HEK293 (cell line): Measurements from ENCODE around the gene RAD9B.
A peak's percentile ranks its signal among the peaks of the same experiment; 100 is the strongest.
"Not testable (repeated sequence)": the region's sequence is repeated elsewhere in the genome, so short reads cannot be mapped to it uniquely, and the experiment has no call there.

Experiments used
- CTCF ChIA-PET: fragments of 350-600 bp; formaldehyde crosslinking; extraction: SDS; loops from one replicate; lab custom pipeline; 2021; ENCODE audit warnings: antibody characterized with exemption; lab: Yijun Ruan, JAX
- POLR2A ChIA-PET: fragments of 300-600 bp; formaldehyde crosslinking; extraction: SDS; loops from one replicate; lab custom pipeline; 2020; ENCODE audit warnings: antibody characterized with exemption, inconsistent platforms; lab: Yijun Ruan, JAX
- H3K27ac ChIP-seq: fragments of 200-500 bp; sonication (Bioruptor generic); 2 replicates; pipeline ENCODE4 v1.5.1; 2014; ENCODE audit warnings: low read depth, low read length, control low read depth, inconsistent platforms; ENCODE audit errors: extremely low read depth
- H3K36me3 ChIP-seq, 2 experiments: fragments of 200-500 bp in 1 of 2; sonication (Bioruptor generic) in 1 of 2; 1 replicate in 1 of 2; 2 replicates in 1 of 2; pipeline ENCODE4 v1.5.1; 2014 to 2017; ENCODE audit warnings: inconsistent platforms in 2 of 2, low read length in 2 of 2; ENCODE audit not compliant: control insufficient read depth in 2 of 2, insufficient read depth in 1 of 2
- H3K4me1 ChIP-seq: fragments of 200-500 bp; sonication (Bioruptor generic); 2 replicates; pipeline ENCODE4 v1.5.1; 2014; ENCODE audit warnings: mild to moderate bottlenecking, low read length, inconsistent platforms; ENCODE audit not compliant: control insufficient read depth, insufficient read depth
- H3K4me3 ChIP-seq: 2 replicates; pipeline ENCODE4 v1.5.1; 2011; ENCODE audit warnings: low read depth, mild to moderate bottlenecking, control low read depth, low read length, moderate library complexity
- H3K9me3 ChIP-seq: fragments of 200-500 bp; sonication (Bioruptor generic); 2 replicates; pipeline ENCODE4 v1.5.1; 2014; ENCODE audit warnings: low read depth, low read length, inconsistent platforms; ENCODE audit not compliant: control insufficient read depth, insufficient read depth
- BCL11A ChIP-seq: fragments of 450-650 bp; formaldehyde crosslinking; IDR thresholded peaks from 2 replicates; pipeline ENCODE4 v1.5.1; 2016; ENCODE audit warnings: low read depth, missing biosample characterization, missing genetic modification characterization
- SCRT1 ChIP-seq: fragments of 450-650 bp; formaldehyde crosslinking; IDR thresholded peaks from 2 replicates; pipeline ENCODE4 v1.5.1; 2016; ENCODE audit warnings: missing biosample characterization, missing genetic modification characterization, borderline replicate concordance
- SCRT2 ChIP-seq: fragments of 450-650 bp; formaldehyde crosslinking; IDR thresholded peaks from 2 replicates; pipeline ENCODE4 v1.5.1; 2016; ENCODE audit warnings: missing biosample characterization, missing genetic modification characterization
- ZFHX2 ChIP-seq: fragments of 450-650 bp; formaldehyde crosslinking; conservative IDR thresholded peaks from 2 replicates; pipeline ENCODE4 v1.5.1; 2016; ENCODE audit warnings: missing biosample characterization, missing genetic modification characterization
- ZNF112 ChIP-seq: fragments of 450-650 bp; formaldehyde crosslinking; IDR thresholded peaks from 2 replicates; pipeline ENCODE4 v1.5.0; 2017; ENCODE audit warnings: missing biosample characterization, missing genetic modification characterization
- ZNF121 ChIP-seq: fragments of 450-650 bp; formaldehyde crosslinking; IDR thresholded peaks from 2 replicates; pipeline ENCODE4 v1.5.1; 2016; ENCODE audit warnings: missing biosample characterization, missing genetic modification characterization
- ZNF202 ChIP-seq: fragments of 450-650 bp; formaldehyde crosslinking; IDR thresholded peaks from 2 replicates; pipeline ENCODE4 v1.5.1; 2016; ENCODE audit warnings: missing biosample characterization, missing genetic modification characterization, borderline replicate concordance
- ZNF555 ChIP-seq: fragments of 450-650 bp; formaldehyde crosslinking; conservative IDR thresholded peaks from 2 replicates; pipeline ENCODE4 v1.5.1; 2017; ENCODE audit warnings: missing biosample characterization, mild to moderate bottlenecking, missing genetic modification characterization, inconsistent platforms
- ZNF664 ChIP-seq: fragments of 450-650 bp; formaldehyde crosslinking; IDR thresholded peaks from 2 replicates; pipeline ENCODE4 v1.5.1; 2016; ENCODE audit warnings: missing biosample characterization, missing genetic modification characterization
- TF ChIP-seq, protein P1 (sequence below): fragments of 450-650 bp; formaldehyde crosslinking; IDR thresholded peaks from 2 replicates; pipeline ENCODE4 v1.5.1; 2016; ENCODE audit warnings: missing biosample characterization, missing genetic modification characterization
- TF ChIP-seq, protein P2 (sequence below): fragments of 450-650 bp; formaldehyde crosslinking; IDR thresholded peaks from 2 replicates; pipeline ENCODE4 v1.5.1; 2016; ENCODE audit warnings: missing biosample characterization, missing genetic modification characterization
- TF ChIP-seq, protein P3 (sequence below): fragments of 450-650 bp; formaldehyde crosslinking; IDR thresholded peaks from 2 replicates; pipeline ENCODE4 v1.5.1; 2016; ENCODE audit warnings: missing biosample characterization, missing genetic modification characterization

RAD9B gene

DNA sequence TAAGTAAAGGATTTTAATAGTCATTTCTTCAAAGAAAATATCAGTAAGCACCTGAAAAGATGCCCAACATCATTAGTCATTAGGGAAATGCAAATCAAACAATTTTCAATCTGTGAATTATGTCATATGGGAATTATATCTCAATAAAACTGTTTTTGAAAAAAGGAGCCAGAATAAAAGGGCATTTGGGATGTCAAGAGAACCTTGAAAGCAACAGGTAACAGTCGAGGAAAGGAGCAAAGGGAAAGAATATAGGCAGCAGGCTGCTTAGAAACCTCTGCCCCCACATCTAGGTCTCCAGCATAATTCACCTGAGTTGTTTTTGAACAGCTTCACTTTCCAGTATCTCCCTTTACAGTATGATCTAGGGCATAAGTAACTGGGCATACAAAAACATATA lies 12.2 kb downstream of the RAD9B start:
- Histone ChIP-seq H3K9me3 (no peaks in the 10 kb centered on the region), H3K27ac (no peak overlapping the region), H3K4me1 (no peaks in the 10 kb centered on the region), H3K4me3 (no peak overlapping the region), H3K36me3 (no peaks in the 10 kb centered on the region)
- CTCF ChIA-PET = interaction anchor here (1.0 to 2.6 kb wide), 3 partner anchors 71 to 412 kb away, joined by 3 to 44 read pairs (median 5); no protein-coding TSS in a partner anchor
- POLR2A ChIA-PET = no interaction called here
- no peak for TF ChIP-seq ZNF202 (tag by site-specific recombination)
- peak; percentile 74 for TF ChIP-seq SCRT2
- TF ChIP-seq ZNF664 (tag by site-specific recombination) = peak; percentile 47; the same call in 1 of the 2 replicates
- TF ChIP-seq ZFHX2 (tag by site-specific recombination) = no peak
- TF ChIP-seq ZNF555 (tag by site-specific recombination) = no peak
- peak; percentile 64; the same call in 1 of the 2 replicates for TF ChIP-seq SCRT1 (tag by site-specific recombination)
- TF ChIP-seq, all 188 proteins: peak for 3

DNA sequence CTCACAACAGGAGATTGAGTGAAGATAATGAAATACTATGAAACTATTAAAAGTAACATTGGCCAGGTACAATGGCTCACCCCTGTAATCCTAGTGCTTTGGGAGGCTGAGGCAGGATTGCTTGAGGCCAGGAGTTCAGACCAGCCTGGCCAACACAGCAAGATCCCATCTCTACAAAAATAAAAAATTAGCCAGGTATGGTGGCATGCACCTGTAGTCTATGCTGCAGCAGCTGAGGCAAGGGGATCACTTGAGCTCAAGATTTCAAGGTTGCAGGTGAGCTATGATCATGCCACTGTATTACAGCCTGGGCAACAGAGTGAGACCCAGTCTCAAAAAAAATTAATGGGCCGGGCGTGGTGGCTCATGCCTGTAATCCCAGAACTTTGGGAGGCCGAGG lies 14.9 kb downstream of the RAD9B start:
- Histone ChIP-seq H3K4me1 (no peaks in the 10 kb centered on the region), H3K36me3 (no peaks in the 10 kb centered on the region), H3K9me3 (no peaks in the 10 kb centered on the region), H3K27ac (no peak overlapping the region), H3K4me3 (no peak overlapping the region)
- POLR2A ChIA-PET = no interaction called here
- TF ChIP-seq SCRT1 (tag by site-specific recombination) (no peak), ZNF121 (peak; percentile 97), SCRT2 (no peak)
- CTCF ChIA-PET = no interaction called here

DNA sequence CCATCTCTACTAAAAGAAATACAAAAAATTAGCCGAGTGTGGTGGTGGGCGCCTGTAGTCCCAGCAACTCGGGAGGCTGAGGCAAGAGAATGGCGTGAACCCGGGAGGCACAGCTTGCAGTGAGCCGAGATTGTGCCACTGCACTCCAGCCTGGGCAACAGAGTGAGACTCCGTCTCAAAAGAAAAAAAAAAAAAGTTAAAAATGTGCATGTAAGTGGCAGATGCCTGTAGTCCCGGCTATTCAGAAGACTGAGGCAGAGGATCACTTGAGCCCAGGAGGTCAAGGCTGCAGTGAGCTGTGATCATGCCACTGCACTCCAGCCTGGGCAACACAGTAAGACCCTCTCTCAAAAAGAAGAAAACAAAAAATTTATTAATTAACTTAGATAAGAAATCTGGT lies 15.9 kb downstream of the RAD9B start:
- H3K4me3 ChIP-seq, H3K4me1 ChIP-seq, H3K9me3 ChIP-seq, H3K36me3 ChIP-seq, POLR2A ChIA-PET, H3K27ac ChIP-seq: not testable (repeated sequence)
- peak; percentile 96 for TF ChIP-seq ZNF121
- TF ChIP-seq, all 188 proteins: peak for 1; not testable (repeated sequence) for 187
- CTCF ChIA-PET = interaction anchor here (0.7 kb wide), 1 partner anchor 83 kb away, joined by 3 read pairs; no protein-coding TSS in a partner anchor

DNA sequence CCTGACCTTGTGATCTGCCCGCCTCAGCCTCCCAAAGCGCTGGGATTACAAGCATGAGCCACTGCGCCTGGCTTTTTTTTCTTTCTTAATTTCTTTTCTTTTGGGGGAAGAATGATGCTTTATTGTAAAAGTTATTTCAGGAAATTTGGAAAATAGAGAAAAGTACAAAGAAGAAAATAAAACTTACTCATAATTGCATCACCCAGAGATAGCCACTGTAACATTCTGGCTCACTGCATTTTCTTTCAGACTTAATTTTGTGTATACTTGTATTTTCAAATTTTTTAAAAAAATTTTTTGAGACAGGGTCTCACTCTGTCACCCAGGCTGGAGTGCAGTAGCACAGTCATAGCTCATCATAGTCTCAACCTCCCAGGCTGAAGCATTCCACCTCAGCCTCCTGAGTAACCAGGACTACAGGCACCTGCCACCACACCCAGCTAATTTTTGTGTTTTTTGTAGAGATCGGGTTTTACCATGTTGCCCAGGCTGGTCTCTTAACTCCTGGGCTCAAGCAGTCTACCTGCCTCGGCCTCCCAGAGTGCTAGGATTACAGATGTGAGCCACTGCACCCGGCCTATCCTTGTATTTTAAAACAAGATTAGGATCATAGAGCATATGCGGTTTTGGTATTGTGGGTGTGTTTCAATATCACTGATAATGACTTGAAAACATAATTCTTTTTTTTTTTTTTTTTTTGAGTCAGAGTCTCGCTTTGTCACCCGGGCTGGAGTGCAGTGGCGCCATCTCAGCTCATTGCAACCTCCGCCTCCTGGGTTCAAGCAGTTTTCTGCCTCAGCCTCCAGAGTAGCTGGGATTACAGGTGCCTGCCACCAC lies 19.0 kb downstream of the RAD9B start:
- CTCF ChIA-PET = interaction anchor here (2.2 kb wide), 1 partner anchor 80 kb away, joined by 10 read pairs; no protein-coding TSS in a partner anchor

DNA sequence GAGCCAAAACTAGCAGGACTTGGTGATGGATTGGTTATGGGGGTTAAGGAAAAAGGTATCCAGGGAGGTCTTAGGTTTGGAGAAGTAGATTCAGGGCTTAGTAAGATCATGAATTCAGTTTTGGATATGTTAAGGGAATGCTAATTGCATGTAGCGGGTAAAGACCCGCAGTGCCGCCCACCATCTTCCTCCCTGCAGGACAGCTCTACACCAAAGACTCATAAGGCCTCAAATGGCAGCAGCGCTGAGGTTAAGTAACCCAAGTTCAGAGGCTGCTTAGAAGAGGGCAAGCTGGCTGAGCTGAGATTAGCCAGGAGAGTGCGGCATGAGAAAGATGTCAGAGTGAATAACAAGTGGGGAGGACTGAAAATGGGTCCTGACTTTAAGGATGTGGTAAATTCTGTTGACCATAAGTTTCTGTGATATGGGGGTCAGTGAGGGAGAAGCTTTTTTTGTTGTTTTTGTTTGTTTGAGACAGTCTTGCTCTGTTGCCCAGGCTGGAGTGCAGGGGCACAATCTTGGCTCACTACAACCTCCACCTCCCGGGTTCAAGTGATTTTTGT lies 26.2 kb downstream of the RAD9B start:
- CTCF ChIA-PET = interaction anchor here (0.7 to 1.7 kb wide), 4 partner anchors 11 to 73 kb away, joined by 3 to 6 read pairs (median 4); partner anchors contain the start of genes FAM216A and GPN3
- no peaks in the 10 kb centered on the region; the same call in 1 of the 2 replicates for H3K4me1 ChIP-seq
- H3K27ac ChIP-seq = no peak overlapping the region
- H3K4me3 ChIP-seq = no peak overlapping the region
- no peaks in the 10 kb centered on the region for H3K9me3 ChIP-seq
- POLR2A ChIA-PET = interaction anchor here (1.3 kb wide), 1 partner anchor 78 kb away, joined by 4 read pairs; the partner anchor contains the start of gene ARPC3
- H3K36me3 ChIP-seq = peaks cover 0 to 10% of the 10 kb centered on the region in 2 experiments; a peak in 1 of 3 replicates
- TF ChIP-seq, protein P1, sequence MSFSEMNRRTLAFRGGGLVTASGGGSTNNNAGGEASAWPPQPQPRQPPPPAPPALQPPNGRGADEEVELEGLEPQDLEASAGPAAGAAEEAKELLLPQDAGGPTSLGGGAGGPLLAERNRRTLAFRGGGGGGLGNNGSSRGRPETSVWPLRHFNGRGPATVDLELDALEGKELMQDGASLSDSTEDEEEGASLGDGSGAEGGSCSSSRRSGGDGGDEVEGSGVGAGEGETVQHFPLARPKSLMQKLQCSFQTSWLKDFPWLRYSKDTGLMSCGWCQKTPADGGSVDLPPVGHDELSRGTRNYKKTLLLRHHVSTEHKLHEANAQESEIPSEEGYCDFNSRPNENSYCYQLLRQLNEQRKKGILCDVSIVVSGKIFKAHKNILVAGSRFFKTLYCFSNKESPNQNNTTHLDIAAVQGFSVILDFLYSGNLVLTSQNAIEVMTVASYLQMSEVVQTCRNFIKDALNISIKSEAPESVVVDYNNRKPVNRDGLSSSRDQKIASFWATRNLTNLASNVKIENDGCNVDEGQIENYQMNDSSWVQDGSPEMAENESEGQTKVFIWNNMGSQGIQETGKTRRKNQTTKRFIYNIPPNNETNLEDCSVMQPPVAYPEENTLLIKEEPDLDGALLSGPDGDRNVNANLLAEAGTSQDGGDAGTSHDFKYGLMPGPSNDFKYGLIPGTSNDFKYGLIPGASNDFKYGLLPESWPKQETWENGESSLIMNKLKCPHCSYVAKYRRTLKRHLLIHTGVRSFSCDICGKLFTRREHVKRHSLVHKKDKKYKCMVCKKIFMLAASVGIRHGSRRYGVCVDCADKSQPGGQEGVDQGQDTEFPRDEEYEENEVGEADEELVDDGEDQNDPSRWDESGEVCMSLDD = no peak
- TF ChIP-seq, protein P2, sequence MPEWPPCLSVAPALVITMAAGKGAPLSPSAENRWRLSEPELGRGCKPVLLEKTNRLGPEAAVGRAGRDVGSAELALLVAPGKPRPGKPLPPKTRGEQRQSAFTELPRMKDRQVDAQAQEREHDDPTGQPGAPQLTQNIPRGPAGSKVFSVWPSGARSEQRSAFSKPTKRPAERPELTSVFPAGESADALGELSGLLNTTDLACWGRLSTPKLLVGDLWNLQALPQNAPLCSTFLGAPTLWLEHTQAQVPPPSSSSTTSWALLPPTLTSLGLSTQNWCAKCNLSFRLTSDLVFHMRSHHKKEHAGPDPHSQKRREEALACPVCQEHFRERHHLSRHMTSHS (tag by site-specific recombination) = no peak
- TF ChIP-seq, protein P3, sequence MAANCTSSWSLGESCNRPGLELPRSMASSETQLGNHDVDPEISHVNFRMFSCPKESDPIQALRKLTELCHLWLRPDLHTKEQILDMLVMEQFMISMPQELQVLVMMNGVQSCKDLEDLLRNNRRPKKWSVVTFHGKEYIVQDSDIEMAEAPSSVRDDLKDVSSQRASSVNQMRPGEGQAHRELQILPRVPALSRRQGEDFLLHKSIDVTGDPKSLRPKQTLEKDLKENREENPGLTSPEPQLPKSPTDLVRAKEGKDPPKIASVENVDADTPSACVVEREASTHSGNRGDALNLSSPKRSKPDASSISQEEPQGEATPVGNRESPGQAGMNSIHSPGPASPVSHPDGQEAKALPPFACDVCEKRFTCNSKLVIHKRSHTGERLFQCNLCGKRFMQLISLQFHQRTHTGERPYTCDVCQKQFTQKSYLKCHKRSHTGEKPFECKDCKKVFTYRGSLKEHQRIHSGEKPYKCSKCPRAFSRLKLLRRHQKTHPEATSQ (tag by site-specific recombination) = no peak
- TF ChIP-seq BCL11A (tag by site-specific recombination) (no peak), ZNF112 (tag by site-specific recombination) (no peak)

More for the DNA sequence above, 19.0 kb downstream of the RAD9B start:
- POLR2A ChIA-PET, H3K4me1 ChIP-seq, H3K9me3 ChIP-seq, H3K27ac ChIP-seq, H3K36me3 ChIP-seq, H3K4me3 ChIP-seq: not testable (repeated sequence)
